A549 treated with RU486 at 1 μM for 4 hours (cell line): Measurements from ENCODE around the gene SERPINB12. TPM values are rescaled to one million over a fixed set of nuclear protein-coding genes. Genes with fewer than 3 reads are reported as not detected.

Source experiments
- total RNA-seq: library from RNA; stranded (reverse); fragments of 200-300 nt; extraction: Qiagen RNA extraction; gene quantifications from 5 replicates; pipeline ENCODE4 v1.2.3, GENCODE V29; 2022; ENCODE audit warnings: low read depth

SERPINB12 gene, protein sequence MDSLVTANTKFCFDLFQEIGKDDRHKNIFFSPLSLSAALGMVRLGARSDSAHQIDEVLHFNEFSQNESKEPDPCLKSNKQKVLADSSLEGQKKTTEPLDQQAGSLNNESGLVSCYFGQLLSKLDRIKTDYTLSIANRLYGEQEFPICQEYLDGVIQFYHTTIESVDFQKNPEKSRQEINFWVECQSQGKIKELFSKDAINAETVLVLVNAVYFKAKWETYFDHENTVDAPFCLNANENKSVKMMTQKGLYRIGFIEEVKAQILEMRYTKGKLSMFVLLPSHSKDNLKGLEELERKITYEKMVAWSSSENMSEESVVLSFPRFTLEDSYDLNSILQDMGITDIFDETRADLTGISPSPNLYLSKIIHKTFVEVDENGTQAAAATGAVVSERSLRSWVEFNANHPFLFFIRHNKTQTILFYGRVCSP
- total RNA-seq, result not detected in 5 replicates

GRCh38 chr18:63542069-63542468 is at the start of gene SERPINB12:
SERPINB12 (plus strand) TSS chr18:63542369; CDS start chr18:63556160, 13,791 bp downstream.

GRCh38 chr18:63586966-63587365 is 44.8 kb downstream of the SERPINB12 start, which contains the start of gene SERPINB13:
SERPINB13 (plus strand) TSS chr18:63587343; CDS start chr18:63588668, 1,325 bp downstream.

Other genes with a start within 250 kb of the SERPINB12 start
- 0.53 to 0.73 TPM (median 0.70 TPM) in 5 replicates for gene BCL2, start 222.6 kb upstream of the SERPINB12 start, total RNA-seq
- gene KDSR, start 175.2 kb upstream of the SERPINB12 start, total RNA-seq, result 31.8 to 44.3 TPM (median 40.2 TPM) in 5 replicates
- gene VPS4B, start 119.9 kb upstream of the SERPINB12 start, total RNA-seq, result 18.5 to 24.2 TPM (median 20.6 TPM) in 5 replicates
- 0.05 to 0.11 TPM (median 0.07 TPM) in 3 of 5 replicates, not detected in the others for gene SERPINB5, start 65.4 kb upstream of the SERPINB12 start, total RNA-seq
- not detected in 5 replicates for gene SERPINB13, start 45.0 kb downstream of the SERPINB12 start, total RNA-seq
- gene SERPINB4, start 101.9 kb downstream of the SERPINB12 start, total RNA-seq, result 0.11 to 0.18 TPM (median 0.15 TPM) in 4 of 5 replicates, not detected in the other
- gene SERPINB3, start 119.5 kb downstream of the SERPINB12 start, total RNA-seq, result 0.09 to 0.21 TPM (median 0.14 TPM) in 3 of 5 replicates, not detected in the others
- 0.22 TPM in 1 of 5 replicates, not detected in the others for gene SERPINB11, start 160.6 kb downstream of the SERPINB12 start, total RNA-seq
- 1.8 to 2.7 TPM (median 2.3 TPM) in 5 replicates for gene SERPINB7, start 233.0 kb downstream of the SERPINB12 start, total RNA-seq